H1 (cell line): ENCODE measurements around the gene GMEB1. TPM values are rescaled to one million over a fixed set of nuclear protein-coding genes. Genes with fewer than 3 reads are reported as not detected.
"Not testable (repeated sequence)": the region's sequence is repeated elsewhere in the genome, so short reads cannot be mapped to it uniquely, and the experiment has no call there.

ENCODE experiments used
- CTCF ChIA-PET: fragments of 300-600 bp; sonication (Branson Sonifier 250); formaldehyde crosslinking; loops from one replicate; lab custom pipeline; 2021; ENCODE audit not compliant: partially characterized antibody; lab: Charles Lee
- POLR2A ChIA-PET: fragments of 300-600 bp; sonication (Branson Sonifier 250); formaldehyde crosslinking; loops from one replicate; lab custom pipeline; 2021; ENCODE audit warnings: inconsistent platforms; ENCODE audit not compliant: partially characterized antibody; lab: Charles Lee
- DNase-seq, 2 experiments: peaks; one replicate each; pipeline versions ENCODE4 v3.0.0 to v3.0.0-alpha.2; 2010 to 2022; ENCODE audit warnings: low spot score in 2 of 2, low read depth in 1 of 2, mixed read lengths in 1 of 2
- FAIRE-seq: peaks from 2 replicates; lab custom pipeline; 2011; peaks lifted over from hg19 to GRCh38; lab: Jason Lieb, UNC
- H2AFZ ChIP-seq: 2 replicates; pipeline ENCODE4 v1.8.1; 2012; ENCODE audit warnings: low read length, inconsistent platforms
- H2AK5ac ChIP-seq: 2 replicates; pipeline ENCODE4 v1.6.1; 2013; ENCODE audit warnings: low read depth, low read length
- H2BK120ac ChIP-seq: replicated peaks from 2 replicates; pipeline ENCODE3; 2013; ENCODE audit warnings: low read depth, low read length, inconsistent platforms
- H2BK12ac ChIP-seq: 2 replicates; pipeline ENCODE4 v1.6.1; 2013; ENCODE audit warnings: low read depth, low read length
- H2BK15ac ChIP-seq: 2 replicates; pipeline ENCODE4 v1.6.1; 2013; ENCODE audit warnings: low read length
- H2BK20ac ChIP-seq: 2 replicates; pipeline ENCODE4 v1.6.1; 2013; ENCODE audit warnings: low read length
- H2BK5ac ChIP-seq: 2 replicates; pipeline ENCODE4 v1.6.1; 2013; ENCODE audit warnings: low read depth, low read length
- H3K14ac ChIP-seq: 2 replicates; pipeline ENCODE4 v1.6.1; 2013; ENCODE audit warnings: inconsistent platforms; ENCODE audit not compliant: insufficient read length
- H3K18ac ChIP-seq: 2 replicates; pipeline ENCODE4 v1.6.1; 2013; ENCODE audit warnings: low read length; ENCODE audit errors: extremely low read depth
- H3K23ac ChIP-seq: 2 replicates; pipeline ENCODE4 v1.6.1; 2013; ENCODE audit warnings: inconsistent platforms; ENCODE audit not compliant: insufficient read length
- H3K23me2 ChIP-seq: 2 replicates; pipeline ENCODE4 v1.6.1; 2013; ENCODE audit warnings: low read depth, low read length
- H3K27ac ChIP-seq: 2 replicates; pipeline ENCODE4 v1.6.1; 2011; ENCODE audit warnings: low read depth, low read length, inconsistent platforms
- H3K27me3 ChIP-seq, 4 experiments: replicated peaks in 1 of 4; 1 replicate in 1 of 4; 2 replicates in 3 of 4; pipeline versions ENCODE4 v1.6.1 to v1.8.1; 2011 to 2013; ENCODE audit warnings: low read length in 3 of 4, mild to moderate bottlenecking in 3 of 4, inconsistent platforms in 2 of 4, mixed read lengths in 2 of 4, moderate library complexity in 1 of 4; ENCODE audit not compliant: control insufficient read depth in 3 of 4, insufficient read depth in 3 of 4; ENCODE audit errors: extremely low read depth in 1 of 4
- H3K36me3 ChIP-seq, 4 experiments: 2 replicates each; pipeline versions ENCODE4 v1.6.1 to v1.8.1; 2011 to 2013; ENCODE audit warnings: mild to moderate bottlenecking in 4 of 4, low read length in 3 of 4, moderate library complexity in 2 of 4, control low read depth in 1 of 4, inconsistent platforms in 1 of 4; ENCODE audit not compliant: insufficient read depth in 4 of 4, control insufficient read depth in 2 of 4
- H3K4ac ChIP-seq: replicated peaks from 2 replicates; pipeline ENCODE3; 2013; ENCODE audit warnings: low read length, low read depth, mixed read lengths, inconsistent platforms; ENCODE audit not compliant: insufficient read length
- H3K4me1 ChIP-seq, 4 experiments: replicated peaks in 1 of 4; 1 replicate in 1 of 4; 2 replicates in 3 of 4; pipeline versions ENCODE4 v1.6.1 to v1.8.1; 2011 to 2013; ENCODE audit warnings: low read length in 3 of 4, inconsistent platforms in 2 of 4, mixed read lengths in 1 of 4; ENCODE audit not compliant: insufficient read depth in 4 of 4, control insufficient read depth in 3 of 4
- H3K4me2 ChIP-seq, 2 experiments: 2 replicates each; pipeline versions ENCODE4 v1.6.1 to v1.8.1; 2011 to 2013; ENCODE audit warnings: low read depth in 2 of 2, low read length in 2 of 2, control low read depth in 1 of 2, inconsistent platforms in 1 of 2, mild to moderate bottlenecking in 1 of 2; ENCODE audit not compliant: insufficient read depth in 1 of 2
- H3K4me3 ChIP-seq, 4 experiments: fragments of 200-600, 300-600 bp in 1 of 4; sonication (generic), shearing (Covaris generic), sonication (Bioruptor Twin) in 1 of 4; 2 replicates each; pipeline versions ENCODE4 v1.5.1 to v1.8.1; 2011 to 2016; ENCODE audit warnings: low read length in 4 of 4, low read depth in 3 of 4, control low read depth in 2 of 4, inconsistent platforms in 2 of 4, mild to moderate bottlenecking in 2 of 4, mixed read lengths in 1 of 4, moderate library complexity in 1 of 4; ENCODE audit not compliant: insufficient read depth in 2 of 4; ENCODE audit errors: extremely low read depth in 1 of 4
- H3K56ac ChIP-seq: replicated peaks from 2 replicates; pipeline ENCODE3; 2013; ENCODE audit warnings: low read depth, mild to moderate bottlenecking, mixed read lengths, low read length, inconsistent platforms; ENCODE audit not compliant: insufficient read length
- H3K79me1 ChIP-seq: 2 replicates; pipeline ENCODE4 v1.6.1; 2013; ENCODE audit warnings: low read depth, low read length, control low read depth
- H3K79me2 ChIP-seq, 2 experiments: 2 replicates each; pipeline versions ENCODE4 v1.6.1 to v1.8.1; 2012 to 2013; ENCODE audit warnings: low read length in 2 of 2, mild to moderate bottlenecking in 2 of 2, inconsistent platforms in 1 of 2; ENCODE audit not compliant: insufficient read depth in 2 of 2, control insufficient read depth in 1 of 2
- H3K9ac ChIP-seq, 4 experiments: replicated peaks in 1 of 4; 1 replicate in 1 of 4; 2 replicates in 3 of 4; pipeline versions ENCODE4 v1.6.1 to v1.8.1; 2011 to 2013; ENCODE audit warnings: low read depth in 3 of 4, low read length in 3 of 4, control low read depth in 2 of 4, mild to moderate bottlenecking in 2 of 4, moderate library complexity in 2 of 4, inconsistent platforms in 1 of 4; ENCODE audit errors: extremely low read depth in 1 of 4
- H3K9me3 ChIP-seq, 2 experiments: 2 replicates each; pipeline versions ENCODE4 v1.6.1 to v1.8.1; 2012 to 2013; ENCODE audit warnings: mild to moderate bottlenecking in 2 of 2, moderate library complexity in 2 of 2, control low read depth in 1 of 2, inconsistent platforms in 1 of 2, low read depth in 1 of 2, low read length in 1 of 2, mixed read lengths in 1 of 2; ENCODE audit not compliant: insufficient read depth in 2 of 2
- H4K20me1 ChIP-seq, 2 experiments: replicated peaks in 1 of 2; 2 replicates each; pipeline versions ENCODE3 to v1.8.1; 2011 to 2013; ENCODE audit warnings: inconsistent platforms in 2 of 2, low read length in 2 of 2, mild to moderate bottlenecking in 1 of 2; ENCODE audit not compliant: insufficient read depth in 2 of 2, control insufficient read depth in 1 of 2
- H4K5ac ChIP-seq: 2 replicates; pipeline ENCODE4 v1.6.1; 2013; ENCODE audit warnings: low read length, low read depth, mixed read lengths, inconsistent platforms; ENCODE audit not compliant: insufficient read length
- H4K8ac ChIP-seq: 2 replicates; pipeline ENCODE4 v1.8.0; 2013; ENCODE audit warnings: mild to moderate bottlenecking, moderate library complexity, low read length, inconsistent platforms; ENCODE audit not compliant: insufficient read depth; ENCODE audit errors: extremely low read depth
- H4K91ac ChIP-seq: replicated peaks from 2 replicates; pipeline ENCODE3; 2013; ENCODE audit warnings: low read length, mixed read lengths, inconsistent platforms; ENCODE audit not compliant: insufficient read length
- WGBS, 2 experiments: shearing (Covaris generic) in 1 of 2; methylation state at CpG; one replicate each; pipeline versions ENCODE4 v1.1.6 to v1.1.7; 2013 to 2015; ENCODE audit warnings: low lambda C conversion rate in 2 of 2, mixed read lengths in 2 of 2, inconsistent platforms in 1 of 2, low coverage in 1 of 2, missing lambda C conversion rate in 1 of 2; ENCODE audit not compliant: insufficient replicate concordance in 2 of 2, insufficient coverage in 1 of 2, insufficient read length in 1 of 2; ENCODE audit errors: extremely low coverage in 1 of 2, missing lambda C conversion rate in 1 of 2; 5-methylcytosine and 5-hydroxymethylcytosine counted together
- polyA plus RNA-seq, 7 experiments: library from polyadenylated mRNA; depleted of rRNA in 3 of 7; stranded (reverse) in 5 of 7; unstranded in 2 of 7; fragments of >200 nt in 5 of 7; fragments of 200-250 nt in 2 of 7; gene quantifications; 1 replicate in 5 of 7; 2 replicates in 1 of 7; 4 replicates in 1 of 7; pipeline versions ENCODE4 v1.2.1 to v1.2.3, GENCODE V29; 2011 to 2013; ENCODE audit warnings: missing spikeins in 2 of 7, mixed read lengths in 2 of 7
- total RNA-seq: library from RNA; stranded (reverse); fragmentation: NEBNext Ultra II Directional; extraction: Animal tissue kit (Norgen Biotek cat#: 25700); gene quantifications from 2 replicates; pipeline ENCODE4 v1.2.1, GENCODE V29; 2021

Gene GMEB1
- total and polyA plus RNA-seq, 2 of the 8 experiments (the other 6 are each of a cell fraction or from before 2014, with no cell fraction given), result 13.3 to 26.2 TPM

GRCh38 chr1:28691627-28692026 is 23.0 kb downstream of the GMEB1 start:
- H3K14ac ChIP-seq, H2BK120ac ChIP-seq, H3K79me1 ChIP-seq, H3K4me1 ChIP-seq, H2BK5ac ChIP-seq, H3K9me3 ChIP-seq, H3K23ac ChIP-seq, H3K27me3 ChIP-seq, H2BK20ac ChIP-seq, FAIRE-seq, H2BK15ac ChIP-seq, H4K5ac ChIP-seq, H3K56ac ChIP-seq, H3K18ac ChIP-seq, H3K4me3 ChIP-seq, H4K20me1 ChIP-seq, H2AFZ ChIP-seq, H4K91ac ChIP-seq, H3K4ac ChIP-seq, H2BK12ac ChIP-seq, H4K8ac ChIP-seq, H3K27ac ChIP-seq, DNase-seq, H3K23me2 ChIP-seq, H3K79me2 ChIP-seq, H2AK5ac ChIP-seq, H3K9ac ChIP-seq, H3K4me2 ChIP-seq: not testable (repeated sequence)
- ChIA-PET POLR2A (interaction anchor here (0.8 kb wide), 1 partner anchor 110 kb away, joined by 3 read pairs; no protein-coding TSS in a partner anchor), CTCF (interaction anchor here (0.8 kb wide), 1 partner anchor 10 kb away, joined by 3 read pairs; no protein-coding TSS in a partner anchor)
- WGBS, 2 experiments, result 75% methylated on average over 1 of the region's 1 CpG; no CpG with 5 or more reads in 1 of the 2 experiments
- peaks cover 1 to 29% (median 16%) of the 10 kb centered on the region in 4 experiments for H3K36me3 ChIP-seq
